GM18867 (cell line): ENCODE results near the gene CCDC102A.
"Not testable (repeated sequence)": the region's sequence is repeated elsewhere in the genome, so short reads cannot be mapped to it uniquely, and the experiment has no call there.

ENCODE experiments used
- ATAC-seq: cut with Tn5 transposase; IDR thresholded peaks from one replicate; pipeline ENCODE4 v1.9.1; 2021; ENCODE audit warnings: mild to moderate bottlenecking, moderate library complexity; ENCODE audit not compliant: unreplicated experiment

The CCDC102A gene

GRCh38 chr16:57504001-57504400, 32.4 kb downstream of the CCDC102A start:
- ATAC-seq = no peak

GRCh38 chr16:57503366-57503765, 33.0 kb downstream of the CCDC102A start:
- no peak for ATAC-seq

- ATAC-seq = no peak
Observed at GRCh38 chr16:57502048-57502775, 34.2 kb downstream of the CCDC102A start.

- ATAC-seq = no peak
Observed at GRCh38 chr16:57501492-57501891, 34.9 kb downstream of the CCDC102A start.

- ATAC-seq = no peak
Observed at GRCh38 chr16:57500578-57501111, 35.7 kb downstream of the CCDC102A start.

- ATAC-seq = not testable (repeated sequence)
Observed at GRCh38 chr16:57499941-57500340, 36.4 kb downstream of the CCDC102A start.

- no peak for ATAC-seq
Observed at GRCh38 chr16:57498031-57498430, 38.3 kb downstream of the CCDC102A start.

GRCh38 chr16:57497121-57497520, 39.2 kb downstream of the CCDC102A start:
- ATAC-seq = no peak

GRCh38 chr16:57493767-57494166, 42.6 kb downstream of the CCDC102A start:
- no peak for ATAC-seq

- no peak for ATAC-seq
Observed at GRCh38 chr16:57489229-57489628, 47.1 kb downstream of the CCDC102A start.

- ATAC-seq = no peak
Observed at GRCh38 chr16:57486858-57487834, 49.2 kb downstream of the CCDC102A start.

- ATAC-seq = peak; percentile 86
Observed at GRCh38 chr16:57485916-57486857, 50.2 kb downstream of the CCDC102A start, which contains the start of gene DOK4. Gene DOK4, minus strand, starts transcription at chr16:57486493. Its CDS starts 6,986 bp downstream, at chr16:57479507.

- ATAC-seq = no peak
Observed at GRCh38 chr16:57485091-57485915, 51.1 kb downstream of the CCDC102A start.

GRCh38 chr16:57484515-57485005, 51.8 kb downstream of the CCDC102A start:
- ATAC-seq = no peak

GRCh38 chr16:57483725-57484514, 52.5 kb downstream of the CCDC102A start:
- no peak for ATAC-seq

- ATAC-seq = no peak
Observed at GRCh38 chr16:57482845-57483545, 53.4 kb downstream of the CCDC102A start.

- ATAC-seq = no peak
Observed at GRCh38 chr16:57481421-57481820, 55.0 kb downstream of the CCDC102A start.

GRCh38 chr16:57480754-57481230, 55.6 kb downstream of the CCDC102A start:
- ATAC-seq = no peak
